PC-3 (cell line): ENCODE results near the gene LY6G6F. TPM values are rescaled to one million over a fixed set of nuclear protein-coding genes. Genes with fewer than 3 reads are reported as not detected.

Experiments used
- ATAC-seq: fragments of 200-7000 bp; cut with Tn5 transposase; 2 replicates; pipeline ENCODE4 v1.9.1; 2020; ENCODE audit warnings: mild to moderate bottlenecking, moderate library complexity
- BruUV-seq: library from RNA; stranded (reverse); fragments of 400-500 nt; replicated peaks from 2 replicates; lab custom pipeline; 2021; lab: Mats Ljungman, UMichigan
- CTCF ChIA-PET: fragments of 300-600 bp; sonication (Branson Sonifier 250); formaldehyde crosslinking; loops from one replicate; lab custom pipeline; 2022; ENCODE audit warnings: antibody characterized with exemption; lab: Charles Lee
- POLR2A ChIA-PET: fragments of 300-600 bp; sonication (Branson Sonifier 250); formaldehyde crosslinking; loops from one replicate; lab custom pipeline; 2022; ENCODE audit warnings: antibody characterized with exemption; ENCODE audit not compliant: unreplicated experiment; lab: Charles Lee
- DNase-seq: peaks from one replicate; pipeline ENCODE4 v3.0.0-alpha.2; 2015
- H2AFZ ChIP-seq: fragments of 300-600 bp; sonication (generic); 2 replicates; pipeline ENCODE4 v1.6.0; 2016; ENCODE audit warnings: antibody characterized with exemption, low read length
- H3F3A ChIP-seq: fragments of 300-600 bp; sonication (generic); one replicate; pipeline ENCODE4 v1.6.0; 2017; ENCODE audit warnings: antibody characterized with exemption, low read length, control low read depth, mild to moderate bottlenecking; ENCODE audit not compliant: unreplicated experiment
- H3K27ac ChIP-seq: fragments of 300-600 bp; sonication (generic); 2 replicates; pipeline ENCODE4 v1.5.1; 2016; ENCODE audit warnings: mild to moderate bottlenecking, low read length
- H3K27me3 ChIP-seq: fragments of 300-600 bp; sonication (generic); 2 replicates; pipeline ENCODE4 v1.6.1; 2016; ENCODE audit warnings: low read length, mixed read lengths
- H3K36me3 ChIP-seq: fragments of 300-600 bp; sonication (generic); 2 replicates; pipeline ENCODE4 v1.6.1; 2016; ENCODE audit warnings: low read depth, mixed run types, low read length, mixed read lengths
- H3K4me1 ChIP-seq: fragments of 300-600 bp; sonication (generic); 2 replicates; pipeline ENCODE4 v1.5.1; 2016; ENCODE audit warnings: low read length; ENCODE audit not compliant: insufficient read depth
- H3K4me2 ChIP-seq: fragments of 300-600 bp; sonication (generic); 2 replicates; pipeline ENCODE4 v1.6.0; 2016; ENCODE audit warnings: low read length
- H3K4me3 ChIP-seq: fragments of 300-600 bp; sonication (generic); 2 replicates; pipeline ENCODE4 v1.5.1; 2016; ENCODE audit warnings: mild to moderate bottlenecking, low read length, mixed read lengths
- H3K79me2 ChIP-seq: fragments of 300-600 bp; sonication (generic); 2 replicates; pipeline ENCODE4 v1.6.1; 2017; ENCODE audit warnings: low read length, mixed read lengths
- H3K9ac ChIP-seq: fragments of 300-600 bp; sonication (generic); 2 replicates; pipeline ENCODE4 v1.6.0; 2016; ENCODE audit warnings: mild to moderate bottlenecking, low read length
- H3K9me2 ChIP-seq: fragments of 300-600 bp; sonication (generic); replicated peaks from 2 replicates; pipeline ENCODE4 v1.6.1; 2016; ENCODE audit warnings: mixed run types, low read length, mixed read lengths
- H3K9me3 ChIP-seq: fragments of 300-600 bp; sonication (generic); 2 replicates; pipeline ENCODE4 v1.6.1; 2016; ENCODE audit warnings: low read length, mixed read lengths
- H4K20me1 ChIP-seq: fragments of 300-600 bp; sonication (generic); 2 replicates; pipeline ENCODE4 v1.6.1; 2016; ENCODE audit warnings: low read length, mixed read lengths
- CTCF ChIP-seq: fragments of 300-600 bp; sonication (generic); conservative IDR thresholded peaks from 2 replicates; pipeline ENCODE4 v1.5.1; 2017; ENCODE audit warnings: antibody characterized with exemption, low read depth, mild to moderate bottlenecking, low read length
- EZH2 ChIP-seq: fragments of 300-600 bp; sonication (generic); IDR thresholded peaks from one replicate; pipeline ENCODE4 v1.6.1; 2017; ENCODE audit warnings: antibody characterized with exemption, mild to moderate bottlenecking, low read length; ENCODE audit not compliant: unreplicated experiment
- EZH2phosphoT487 ChIP-seq: fragments of 300-600 bp; sonication (generic); IDR thresholded peaks from 2 replicates; pipeline ENCODE4 v1.6.1; 2018; ENCODE audit warnings: mild to moderate bottlenecking, antibody characterized with exemption, low read length, borderline replicate concordance
- intact Hi-C: fragments of 100-400 bp; cut with micrococcal nuclease; formaldehyde crosslinking; loops from 2 replicates; pipeline ENCODE4 v1.9.0; 2023
- total RNA-seq: library from RNA; depleted of rRNA; stranded (reverse); fragments of >200 nt; gene quantifications from 2 replicates; pipeline ENCODE4 v1.2.3, GENCODE V29; 2014

The LY6G6F gene
- total RNA-seq, 1 experiment from 2014 or later: not detected

DNA sequence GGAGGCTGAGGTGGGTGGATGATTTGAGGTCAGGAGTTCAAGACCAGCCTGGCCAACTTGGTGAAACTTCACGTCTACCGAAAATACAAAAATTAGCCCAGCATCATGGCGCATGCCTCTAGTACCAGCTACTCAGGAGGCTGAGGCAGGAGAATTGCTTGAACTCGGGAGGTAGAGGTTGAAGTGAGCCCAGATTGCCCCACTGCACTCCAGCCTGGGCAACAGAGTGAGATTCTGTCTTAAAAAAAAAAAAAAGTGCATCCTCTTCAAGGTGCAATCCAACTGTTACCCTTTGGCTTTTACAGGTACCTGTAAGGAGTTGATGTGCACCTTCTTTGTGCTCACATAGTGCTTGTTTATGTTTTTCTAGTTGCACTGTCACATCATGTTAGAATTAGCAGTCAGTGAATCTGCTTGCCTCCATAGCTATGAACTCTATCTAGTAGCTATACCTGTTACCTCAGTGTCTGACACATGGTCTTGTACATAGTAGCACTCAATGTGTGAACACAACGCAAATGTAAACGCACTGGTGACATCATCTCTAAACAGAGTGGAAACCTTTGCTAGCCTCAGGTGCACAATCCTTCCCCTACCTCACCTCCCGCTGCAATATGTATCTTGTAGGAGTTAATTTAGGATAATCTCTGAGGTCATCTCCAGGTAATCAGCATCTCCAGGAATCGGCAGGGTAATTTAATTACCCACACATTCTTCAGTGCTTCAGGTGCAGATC is 42.8 kb downstream of the LY6G6F start:
- BruUV-seq: no TSS peak
- TF ChIP-seq CTCF: no peak

GRCh38 chr6:31750411-31751022 is 43.9 kb downstream of the LY6G6F start:
- H3K4me3 ChIP-seq: no peak overlapping the region
- H3K4me1 ChIP-seq: peaks cover 24% of the 10 kb centered on the region
- no peak overlapping the region for H3K4me2 ChIP-seq
- no peaks in the 10 kb centered on the region for H3K9me2 ChIP-seq
- DNase-seq: no peak
- H3K27ac ChIP-seq: no peak overlapping the region
- intact Hi-C loops: no loop called here
- H3K9me3 ChIP-seq: no peaks in the 10 kb centered on the region
- TF ChIP-seq CTCF (no peak), EZH2 (no peak), EZH2phosphoT487 (no peak)
- no peaks in the 10 kb centered on the region for H3K79me2 ChIP-seq
- POLR2A ChIA-PET: no interaction called here
- H2AFZ ChIP-seq: no peak overlapping the region
- H3F3A ChIP-seq: peaks cover 6% of the 10 kb centered on the region
- BruUV-seq: no TSS peak
- no peak for ATAC-seq
- CTCF ChIA-PET: no interaction called here
- H4K20me1 ChIP-seq: no peaks in the 10 kb centered on the region
- peaks cover 5% of the 10 kb centered on the region; the same call in 1 of the 2 replicates for H3K36me3 ChIP-seq
- no peak overlapping the region for H3K9ac ChIP-seq
- H3K27me3 ChIP-seq: no peaks in the 10 kb centered on the region

More for the DNA sequence above, 42.8 kb downstream of the LY6G6F start:
- no peaks in the 10 kb centered on the region for H3K27me3 ChIP-seq
- ATAC-seq (no peak), DNase-seq (no peak)
- intact Hi-C loops: no loop called here
- no peaks in the 10 kb centered on the region for H4K20me1 ChIP-seq
- H3K9me2 ChIP-seq: no peaks in the 10 kb centered on the region
- H3K79me2 ChIP-seq: no peaks in the 10 kb centered on the region
- ChIA-PET POLR2A (no interaction called here), CTCF (no interaction called here)
- H3K9me3 ChIP-seq: no peaks in the 10 kb centered on the region
- H3K4me1 ChIP-seq: peaks cover 24% of the 10 kb centered on the region
- no peak overlapping the region for H3K27ac ChIP-seq
- no peak overlapping the region for H3K4me2 ChIP-seq
- H3F3A ChIP-seq: peaks cover 6% of the 10 kb centered on the region
- no peak overlapping the region for H3K9ac ChIP-seq
- H3K4me3 ChIP-seq: no peak overlapping the region
- H3K36me3 ChIP-seq: peaks cover 5% of the 10 kb centered on the region; the same call in 1 of the 2 replicates
- H2AFZ ChIP-seq: no peak overlapping the region
